GM18508 (cell line): ENCODE measurements around the gene RASAL2.

Experiments used
- ATAC-seq: cut with Tn5 transposase; IDR thresholded peaks from one replicate; pipeline ENCODE4 v1.9.1; 2021; ENCODE audit warnings: moderate number of reproducible peaks; ENCODE audit not compliant: insufficient read depth, unreplicated experiment

The RASAL2 gene

DNA sequence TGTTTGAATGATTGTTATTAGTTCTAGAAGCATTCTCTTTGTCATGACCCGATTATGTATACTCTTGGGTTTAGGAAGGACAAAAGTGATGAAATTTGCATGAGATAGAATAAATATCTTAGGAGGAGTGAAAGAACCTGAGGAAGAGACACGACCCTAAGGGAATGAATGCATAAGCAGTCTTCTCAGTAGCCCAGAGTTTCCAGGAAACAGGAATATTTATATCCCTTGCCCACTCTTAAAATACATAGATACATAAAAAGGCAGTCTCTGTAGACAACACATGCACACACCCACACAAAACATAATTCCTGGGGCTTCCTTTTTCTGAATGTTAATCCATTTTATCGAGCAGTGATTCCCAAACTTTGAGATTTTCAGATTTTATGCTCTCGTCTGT lies 383.5 kb downstream of the RASAL2 start:
- ATAC-seq: no peak

DNA sequence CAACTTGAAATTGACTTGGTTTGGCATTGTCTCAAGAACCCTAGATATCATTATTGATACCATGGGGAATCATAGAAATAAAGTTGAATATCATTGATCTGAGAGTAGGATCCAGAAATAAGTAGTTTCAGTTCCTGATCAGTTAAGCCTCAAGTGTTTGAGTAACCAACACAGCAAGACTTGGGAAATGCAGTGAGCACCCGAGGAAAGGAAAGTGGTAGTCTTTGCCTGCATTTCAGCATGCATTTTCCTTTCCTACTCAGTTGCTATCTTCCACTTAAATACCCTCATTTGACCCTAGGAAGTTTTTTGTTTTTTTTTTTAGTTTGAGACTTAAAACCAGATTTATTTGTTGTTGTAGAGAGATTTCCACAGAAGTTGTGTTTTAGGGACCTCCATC lies 383.9 kb downstream of the RASAL2 start:
- ATAC-seq: no peak

DNA sequence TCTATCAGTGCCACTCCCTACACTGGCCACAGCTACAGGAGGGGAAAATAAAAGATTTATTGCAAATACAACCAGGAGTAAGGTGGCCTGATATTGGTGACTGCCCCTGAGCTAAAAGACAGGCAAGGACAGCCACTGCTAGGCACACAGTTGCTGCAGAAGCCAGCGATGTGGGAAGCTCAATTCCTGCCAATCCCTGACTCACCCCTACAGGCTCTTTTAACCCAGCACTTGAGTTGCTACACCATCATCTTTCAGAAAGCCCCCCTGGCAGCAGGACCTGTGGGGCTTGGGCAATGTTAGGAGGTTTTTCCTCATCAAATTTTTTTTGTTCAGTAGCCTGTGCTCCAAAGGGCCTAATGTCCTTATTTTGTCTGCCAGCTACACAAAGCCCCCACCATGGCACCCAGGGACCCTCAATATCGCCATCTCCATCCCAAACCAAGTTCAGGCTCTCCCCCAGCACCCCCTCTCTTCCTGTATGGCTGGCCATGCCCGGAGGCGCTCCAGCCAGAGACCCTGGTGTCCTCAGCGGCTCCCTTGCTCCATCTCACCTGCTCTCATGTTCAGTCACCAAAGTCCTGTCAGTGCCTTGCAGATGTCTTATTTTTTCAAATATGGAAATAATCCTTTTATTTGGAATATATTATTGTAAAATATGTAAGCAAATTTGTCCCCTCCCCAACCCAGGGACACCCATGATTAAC lies 389.5 kb downstream of the RASAL2 start:
- ATAC-seq: no peak

DNA sequence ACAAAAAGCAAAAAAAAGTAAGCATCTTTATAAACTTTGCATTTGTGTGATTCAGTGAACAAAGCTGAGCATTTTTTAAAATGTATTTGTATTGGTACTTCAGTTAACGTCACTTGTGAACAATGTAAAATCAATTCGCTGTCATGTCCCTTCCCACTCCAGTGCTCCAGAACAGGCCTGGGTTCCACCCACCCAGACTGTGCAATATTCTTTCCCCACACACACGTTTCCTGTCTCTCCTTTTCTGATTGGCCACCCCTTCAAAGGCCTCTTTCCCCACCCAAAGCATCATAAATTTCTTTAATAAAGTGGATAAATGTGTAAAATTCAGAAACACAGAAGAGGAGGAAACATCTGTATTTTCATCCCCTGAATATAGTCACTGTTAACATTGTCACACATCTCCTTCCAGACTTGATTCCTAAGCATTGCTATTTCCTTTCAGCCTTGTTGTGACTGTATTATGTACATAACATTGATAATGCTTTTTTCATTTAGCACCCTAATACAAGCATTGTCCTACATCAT lies 390.9 kb downstream of the RASAL2 start:
- ATAC-seq: no peak

DNA sequence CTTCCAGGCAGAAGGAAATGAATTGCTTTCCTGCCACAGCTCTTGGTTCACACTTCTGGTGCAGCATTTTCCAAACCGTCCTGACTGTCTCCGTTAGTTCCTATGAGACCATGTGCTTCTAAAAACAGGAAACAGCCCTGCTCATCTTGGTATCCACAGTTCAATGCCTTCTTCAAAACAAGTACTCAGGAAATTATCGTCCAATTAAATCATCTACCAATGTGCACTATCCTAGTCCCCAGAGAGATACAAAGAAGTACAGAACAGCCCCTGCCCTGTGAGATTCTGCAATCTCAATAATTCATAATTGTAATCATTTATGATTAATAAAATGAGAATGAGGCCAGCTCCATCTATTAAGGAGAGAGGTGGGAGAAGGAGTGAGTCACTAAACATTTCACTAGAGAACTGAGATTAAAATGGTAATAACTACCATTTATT lies 391.7 kb downstream of the RASAL2 start:
- no peak for ATAC-seq

DNA sequence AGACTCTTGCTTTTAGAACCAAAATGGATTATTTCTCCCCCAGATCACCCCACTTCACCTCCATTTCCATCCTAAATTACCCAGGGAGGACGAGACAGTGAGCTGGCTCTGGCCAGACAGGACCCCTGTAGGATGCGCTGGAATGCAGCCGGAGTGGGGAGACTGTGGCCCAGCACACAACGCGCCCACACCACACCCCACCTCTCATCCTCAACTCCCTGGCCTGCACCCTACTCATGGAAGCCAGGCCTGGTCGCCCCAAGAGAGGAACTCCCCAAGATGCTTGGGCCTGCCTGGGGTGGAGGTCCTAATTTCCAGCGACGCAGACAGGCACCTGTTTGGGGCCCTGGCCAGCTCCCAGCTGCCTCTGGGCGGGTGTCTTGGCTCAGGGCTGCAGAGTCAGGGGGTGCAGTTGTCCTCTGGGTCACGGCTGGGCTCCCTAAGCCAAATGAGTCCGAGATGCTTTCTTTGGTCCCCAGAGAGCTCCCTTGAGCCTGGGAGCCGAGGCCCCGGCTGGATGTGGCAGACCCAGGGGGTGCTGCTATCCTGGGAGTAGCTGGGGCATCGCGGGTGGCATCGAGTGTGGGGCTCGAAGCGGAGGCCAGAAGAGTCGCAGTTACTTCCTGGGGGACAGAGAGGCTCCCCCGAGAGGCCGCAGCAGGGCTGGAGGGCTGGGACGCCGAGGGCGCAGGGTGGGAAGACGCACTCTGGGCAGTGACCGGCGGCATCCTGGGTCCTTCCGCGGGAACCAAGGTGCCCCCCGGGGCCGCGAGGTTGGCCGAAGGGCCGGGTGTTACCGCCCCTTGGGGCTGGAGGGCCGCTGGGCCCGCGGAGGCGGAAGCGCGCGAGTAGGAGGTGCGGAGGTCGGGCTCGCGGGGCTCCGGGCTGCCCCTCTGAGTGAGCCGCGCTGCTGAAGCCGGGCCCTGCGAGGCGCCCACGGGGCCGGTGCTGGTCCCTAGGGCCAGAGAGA lies 392.5 kb downstream of the RASAL2 start:
- ATAC-seq: no peak

DNA sequence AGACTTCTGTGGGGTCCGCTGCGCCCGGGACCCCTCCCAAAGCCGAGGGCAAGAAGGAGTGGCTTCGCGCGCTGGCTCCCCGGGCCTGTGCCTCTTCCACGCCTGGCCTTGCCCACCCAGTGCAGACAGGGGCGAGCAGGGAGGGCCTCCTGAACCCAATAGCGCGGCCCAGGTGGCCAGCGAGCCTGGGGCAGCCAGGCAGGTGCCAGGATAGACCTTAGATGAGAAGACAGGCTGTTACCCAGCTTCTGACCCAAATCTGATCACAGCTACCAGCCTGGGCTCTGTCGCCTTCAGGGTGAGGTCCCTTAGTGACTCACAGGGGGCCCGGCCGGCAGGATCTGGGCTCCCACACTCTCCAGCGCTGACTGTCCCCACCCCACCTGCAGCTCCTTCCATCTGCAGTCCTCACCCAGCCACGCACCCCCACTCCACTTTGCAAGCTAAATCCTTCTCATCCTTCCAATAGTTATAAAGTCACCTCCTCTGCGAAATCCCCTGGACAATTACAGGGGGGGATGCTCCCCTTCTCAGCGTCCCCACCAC lies 393.2 kb downstream of the RASAL2 start:
- no peak for ATAC-seq

DNA sequence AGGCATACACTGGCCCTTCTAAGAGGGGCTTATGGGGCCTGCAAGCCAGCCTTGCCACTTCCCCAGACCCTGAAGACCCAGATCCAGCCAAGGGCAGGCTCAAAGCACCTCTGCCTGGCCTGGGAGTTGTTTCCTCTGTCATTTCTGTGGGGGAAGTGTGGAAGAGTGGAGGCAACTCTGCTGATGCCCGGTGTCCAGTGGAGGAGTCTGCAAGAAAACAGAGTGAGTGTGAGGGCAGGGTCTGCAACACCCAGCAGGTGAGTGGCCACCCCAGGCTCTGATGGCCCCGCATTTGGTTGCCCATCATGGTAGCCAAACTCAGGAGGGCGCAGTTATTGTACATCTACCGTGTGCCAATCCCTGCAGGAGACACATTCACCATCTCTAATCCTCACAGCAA lies 394.5 kb downstream of the RASAL2 start:
- no peak for ATAC-seq

DNA sequence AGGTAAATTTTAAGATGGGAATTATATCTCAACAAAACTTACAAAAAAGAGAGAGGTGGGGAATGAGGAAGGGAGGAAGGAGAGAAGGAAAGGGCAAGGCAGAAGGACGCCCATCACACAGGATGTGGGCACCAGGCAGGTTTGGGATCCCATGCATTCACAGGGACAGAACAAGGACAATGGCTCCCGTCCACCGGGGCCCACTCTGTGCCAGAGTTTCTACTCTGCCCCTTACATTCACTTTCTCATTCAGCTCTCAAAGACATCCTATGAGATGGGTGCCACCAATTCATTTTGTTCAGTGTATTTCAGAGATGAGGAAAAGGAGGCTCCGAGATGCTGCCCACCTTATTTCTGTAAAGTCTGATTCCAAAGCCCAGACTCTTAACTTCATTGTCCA lies 395.5 kb downstream of the RASAL2 start:
- no peak for ATAC-seq

DNA sequence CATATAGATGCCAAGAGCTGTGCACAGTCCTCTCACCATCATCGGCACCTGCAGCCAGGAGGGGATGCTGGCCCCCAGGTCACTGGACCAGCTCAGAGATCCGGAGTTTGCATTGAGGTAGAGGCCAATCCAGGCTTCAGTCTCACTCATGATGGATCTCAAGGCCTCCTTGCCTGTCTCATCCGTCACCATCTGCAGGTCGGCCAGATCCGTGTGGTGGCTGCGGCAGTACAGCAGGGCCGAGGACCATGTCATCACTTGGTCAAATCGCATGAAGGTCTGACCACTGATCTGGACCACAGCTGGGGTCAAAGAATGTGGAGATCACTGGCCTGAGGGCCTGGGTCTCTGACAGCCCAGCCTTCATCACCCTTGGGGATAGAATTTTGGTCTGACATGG lies 396.2 kb downstream of the RASAL2 start:
- ATAC-seq: no peak

DNA sequence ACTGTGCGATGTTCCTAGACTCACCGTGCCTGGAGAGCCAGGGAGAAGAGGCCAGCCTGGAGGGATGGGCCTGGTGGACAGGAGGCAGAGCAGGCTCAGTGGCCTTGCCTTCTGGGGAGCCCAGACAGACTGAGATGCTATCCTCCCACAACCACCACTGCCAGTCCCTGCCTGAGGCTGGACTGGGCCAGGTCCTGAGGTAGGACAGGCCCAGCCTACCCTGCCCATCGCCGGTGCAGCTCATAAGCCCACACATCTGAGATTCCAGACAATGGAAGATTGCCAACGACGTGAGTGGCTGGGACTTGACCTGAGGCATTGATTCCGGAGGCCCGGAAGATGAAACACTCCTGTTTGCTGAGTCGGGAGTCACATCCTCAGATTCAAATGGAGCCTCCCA lies 397.1 kb downstream of the RASAL2 start:
- no peak for ATAC-seq

DNA sequence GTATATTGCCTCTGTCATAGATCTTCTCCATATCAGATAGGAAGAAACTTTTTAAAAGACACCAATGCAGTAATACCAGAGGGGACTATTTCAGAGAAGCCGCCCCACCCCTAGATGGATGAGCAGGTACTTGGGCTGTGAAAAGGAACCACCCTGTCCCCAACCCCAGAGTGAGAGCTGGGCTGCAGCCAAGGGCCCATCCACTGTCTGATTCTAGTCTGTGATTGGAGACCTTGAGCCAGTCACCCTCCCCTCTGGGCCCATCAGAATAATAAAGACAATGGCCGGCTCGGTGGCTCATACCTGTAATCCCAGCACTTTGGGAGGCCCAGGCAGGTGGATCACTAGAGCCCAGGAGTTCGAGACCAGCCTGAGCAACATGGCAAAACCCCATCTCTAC lies 397.8 kb downstream of the RASAL2 start:
- ATAC-seq: no peak

DNA sequence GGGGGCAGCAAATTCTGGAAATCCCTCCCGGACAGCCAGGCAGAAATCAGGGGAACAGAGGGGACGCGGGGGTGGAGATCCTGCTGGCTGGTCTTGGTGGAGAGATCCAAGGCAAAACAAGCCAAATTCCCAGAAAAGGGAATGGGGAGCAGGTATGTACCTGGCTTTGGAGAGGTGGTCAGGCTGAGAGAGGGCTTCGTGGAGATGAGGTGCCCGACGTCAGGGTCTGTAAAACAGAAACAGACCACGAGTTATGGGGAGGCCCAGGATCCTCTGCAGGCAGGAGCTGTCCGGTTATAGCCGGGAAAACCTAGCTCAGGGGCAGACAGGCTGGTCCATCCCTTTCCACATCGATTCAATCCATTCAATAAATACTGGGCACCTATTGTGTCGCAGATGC lies 398.4 kb downstream of the RASAL2 start:
- ATAC-seq: no peak

DNA sequence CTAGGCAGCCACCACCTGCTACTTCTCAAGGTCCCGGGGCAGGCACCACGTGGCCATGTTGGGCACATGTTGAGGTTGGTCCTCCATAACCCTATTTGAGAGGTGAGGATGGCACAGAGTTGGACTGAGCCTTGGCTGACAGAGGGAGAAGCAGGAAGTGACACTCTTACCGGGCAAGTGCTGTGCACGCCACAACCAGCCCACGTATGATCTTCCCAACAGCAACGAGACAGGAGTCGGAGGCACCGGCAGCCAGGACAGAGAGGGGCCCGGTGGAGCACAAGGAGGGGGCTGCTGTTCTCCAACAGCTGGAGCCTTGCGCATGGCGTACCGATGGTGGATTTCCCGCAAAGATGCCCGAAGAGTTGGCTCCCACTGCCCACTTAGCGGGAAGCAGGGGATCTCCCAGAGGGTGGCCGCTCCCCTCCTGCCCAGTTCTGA lies 399.4 kb downstream of the RASAL2 start:
- ATAC-seq: no peak

DNA sequence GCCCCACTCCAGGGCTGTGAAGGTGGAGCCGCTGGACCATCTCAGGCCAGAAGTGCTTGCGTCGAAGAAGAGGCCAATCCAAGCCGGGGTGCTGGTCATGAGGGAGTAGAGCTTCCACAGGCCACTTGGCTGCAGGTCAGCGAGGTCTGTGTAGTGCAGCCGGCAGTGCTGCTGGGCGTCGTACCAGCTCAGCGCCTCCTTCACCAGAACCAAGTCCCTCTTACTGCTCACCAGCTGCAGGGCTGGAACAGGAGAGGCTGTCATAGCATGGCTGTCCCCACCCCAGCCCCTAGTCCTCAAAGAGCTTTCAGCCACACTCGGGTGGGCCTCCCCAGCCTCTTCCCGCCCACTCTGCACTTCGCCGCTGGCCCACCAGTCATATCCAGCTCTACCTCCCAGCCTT lies 400.7 kb downstream of the RASAL2 start:
- no peak for ATAC-seq

DNA sequence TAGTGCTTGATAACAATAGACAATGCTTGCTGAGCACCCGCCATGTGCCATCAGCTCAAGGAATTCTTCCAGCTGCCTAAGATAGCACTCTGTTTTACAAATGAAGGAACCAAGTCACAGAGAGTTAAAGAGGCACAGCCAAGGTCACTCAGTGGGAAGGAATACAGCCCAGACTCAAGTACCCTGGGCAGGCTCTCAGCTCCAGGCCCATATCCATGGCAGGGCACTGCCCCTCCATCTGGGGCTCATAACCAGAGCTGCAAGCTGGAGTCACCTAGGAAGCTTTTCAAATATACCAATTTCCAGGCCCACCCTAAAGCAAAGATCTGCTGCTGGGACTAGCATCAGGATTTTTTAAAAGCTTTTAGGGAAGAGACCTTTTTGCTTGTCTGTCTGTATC lies 401.3 kb downstream of the RASAL2 start:
- no peak for ATAC-seq

DNA sequence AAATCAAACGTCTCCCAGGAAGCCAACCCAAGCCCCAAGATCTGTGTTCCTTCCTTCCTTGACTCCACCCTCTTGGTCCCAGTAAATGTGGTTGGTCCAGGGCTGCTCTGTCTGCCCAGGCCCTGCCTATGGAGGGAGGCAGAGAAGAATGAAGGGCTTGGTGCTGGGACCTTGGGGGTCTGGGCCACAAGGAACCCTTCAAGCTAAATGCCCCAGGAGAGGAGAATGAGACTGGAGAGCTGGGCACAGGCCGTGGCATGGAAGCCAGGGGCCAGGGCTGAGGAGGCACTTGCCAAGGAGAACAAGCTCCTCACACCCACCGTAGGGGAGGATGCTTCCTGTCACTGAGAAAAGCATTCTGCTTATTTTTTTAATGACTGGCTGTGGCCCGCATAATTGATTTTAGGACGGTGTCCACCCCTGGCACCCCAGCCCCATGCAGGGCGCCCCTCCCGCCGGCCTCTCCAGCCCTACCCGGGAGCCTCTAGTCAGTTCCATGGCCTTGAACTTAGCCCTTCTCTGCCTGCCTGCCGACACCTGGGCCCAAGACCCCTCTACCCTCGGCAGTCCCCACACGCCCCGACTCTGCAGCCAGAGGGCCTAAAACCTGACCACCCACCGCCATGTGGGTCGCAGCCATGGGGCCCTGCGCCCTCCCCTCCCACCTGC lies 402.0 kb downstream of the RASAL2 start:
- no peak for ATAC-seq

DNA sequence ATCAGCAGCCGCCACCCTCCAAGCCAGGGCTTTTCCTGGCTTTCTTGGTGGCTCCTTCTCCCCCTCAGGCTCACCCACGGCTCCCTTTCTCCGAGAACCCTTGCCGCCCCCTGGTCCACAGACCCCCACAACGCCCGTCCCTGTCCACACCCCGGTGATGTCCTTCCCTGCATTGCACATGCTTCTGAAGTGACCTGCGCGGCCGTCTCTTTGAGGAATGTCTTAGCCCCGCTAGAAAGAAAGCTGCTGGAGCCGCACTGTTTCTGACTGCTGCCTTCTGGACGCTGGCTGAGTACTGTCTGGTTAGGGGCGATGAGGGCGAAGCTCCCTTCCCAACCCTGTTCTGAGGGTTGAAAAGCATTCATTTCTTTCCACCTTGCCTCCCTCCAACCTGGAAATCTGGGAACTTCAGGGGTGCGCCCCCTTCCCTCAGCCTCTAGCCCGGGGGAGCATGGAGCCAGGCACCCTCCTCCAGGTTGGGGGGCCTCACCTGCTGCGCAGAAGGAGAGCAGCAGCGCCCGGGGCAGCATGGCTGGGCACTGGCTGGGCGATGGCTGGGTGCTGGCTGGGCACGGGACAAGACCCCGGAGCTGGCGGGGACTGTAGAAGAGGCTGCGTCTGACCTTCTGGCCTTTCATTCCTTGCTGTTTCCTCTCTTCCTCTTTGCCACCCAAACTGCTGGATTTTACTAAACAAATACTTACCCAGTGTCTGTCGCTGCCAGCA lies 402.7 kb downstream of the RASAL2 start, which contains the start of gene CLEC20A:
Gene CLEC20A (minus strand): TSS at position 555 of the 726 bp plus-strand sequence. CDS start 25 bp downstream, at position 530.
- no peak for ATAC-seq

DNA sequence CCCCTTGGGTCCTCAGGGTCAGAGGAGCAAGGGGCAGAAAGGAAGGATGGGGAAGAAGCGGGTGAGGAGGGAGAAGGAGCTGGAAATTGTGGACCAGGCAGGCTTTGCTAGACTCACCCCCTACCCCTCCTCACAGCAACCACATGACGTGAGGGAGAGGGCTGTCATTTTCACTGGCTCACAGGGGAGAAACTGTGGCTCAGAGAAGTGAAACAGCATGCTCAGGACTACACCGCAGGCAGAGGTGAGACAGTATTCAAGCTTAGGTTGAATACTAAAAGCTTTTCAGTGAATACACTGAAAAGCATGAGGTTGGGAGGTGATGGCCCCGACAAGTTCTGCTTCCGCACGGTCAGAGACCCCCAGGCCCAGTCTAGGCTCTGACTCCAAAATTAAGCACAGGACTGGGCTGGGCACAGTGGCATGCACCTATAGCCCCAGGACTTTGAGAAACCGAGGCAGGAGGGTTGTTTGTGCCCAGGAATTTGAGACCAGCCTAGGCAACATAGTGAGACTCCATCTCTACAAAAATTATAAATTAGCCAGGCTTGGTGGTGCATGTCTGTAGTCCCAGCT lies 404.1 kb downstream of the RASAL2 start:
- no peak for ATAC-seq
